Parathyroid adenoma (tissue), 2 donors: ENCODE measurements around the gene CCL15.

ENCODE experiments used
- H2AFZ ChIP-seq: fragments of 300-600 bp; sonication (generic); one replicate; pipeline ENCODE4 v1.7.0; 2017; ENCODE audit warnings: antibody characterized with exemption, mild to moderate bottlenecking
- H3K27ac ChIP-seq: fragments of 300-600 bp; sonication (generic); one replicate; pipeline ENCODE4 v1.7.0; 2017
- H3K27me3 ChIP-seq: fragments of 300-600 bp; sonication (generic); one replicate; pipeline ENCODE4 v1.7.0; 2017; ENCODE audit warnings: low read length; ENCODE audit not compliant: control insufficient read depth, insufficient read depth
- H3K36me3 ChIP-seq: fragments of 300-600 bp; sonication (generic); one replicate; pipeline ENCODE4 v1.7.0; 2017; ENCODE audit warnings: low read length; ENCODE audit not compliant: control insufficient read depth, insufficient read depth
- H3K4me1 ChIP-seq: fragments of 300-600 bp; sonication (generic); one replicate; pipeline ENCODE4 v1.7.0; 2017; ENCODE audit warnings: control low read depth
- H3K4me2 ChIP-seq: fragments of 300-600 bp; sonication (generic); one replicate; pipeline ENCODE4 v1.7.0; 2017; ENCODE audit warnings: low read length
- H3K4me3 ChIP-seq: fragments of 300-600 bp; sonication (generic); one replicate; pipeline ENCODE4 v1.7.0; 2017; ENCODE audit warnings: low read depth, low read length
- H3K79me2 ChIP-seq: fragments of 300-600 bp; sonication (generic); one replicate; pipeline ENCODE4 v1.7.0; 2017; ENCODE audit warnings: control low read depth
- H3K9ac ChIP-seq: fragments of 300-600 bp; sonication (generic); one replicate; pipeline ENCODE4 v1.7.0; 2017; ENCODE audit warnings: mild to moderate bottlenecking
- H3K9me3 ChIP-seq: fragments of 300-600 bp; sonication (generic); one replicate; pipeline ENCODE4 v1.7.0; 2017; ENCODE audit warnings: low read length; ENCODE audit not compliant: control insufficient read depth
- TF ChIP-seq, protein P1 (sequence below): fragments of 300-600 bp; sonication (generic); IDR thresholded peaks from one replicate; pipeline ENCODE4 v1.7.0; 2017; ENCODE audit warnings: antibody characterized with exemption, mild to moderate bottlenecking
- donor health status: primary hyperparathyroidism.

The CCL15 gene

DNA sequence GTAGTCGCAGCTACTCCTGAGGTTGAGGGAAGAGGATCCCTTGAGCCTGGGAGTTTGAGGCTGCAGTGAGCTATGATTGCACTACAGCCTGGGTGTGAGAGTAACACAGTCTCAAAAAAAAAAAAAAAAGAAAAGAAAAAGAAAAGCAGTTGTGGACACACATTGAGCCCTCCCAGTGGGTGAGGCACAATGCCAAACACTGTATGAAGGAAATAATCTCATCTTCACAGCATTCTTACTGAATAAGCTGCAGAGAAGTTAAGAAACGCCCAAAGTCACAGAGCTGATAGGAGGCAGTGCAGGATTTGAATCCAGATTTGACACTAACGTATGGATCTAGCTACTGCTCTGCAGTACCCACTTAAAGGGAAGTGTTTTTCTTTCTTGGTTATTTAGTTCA is 52.0 kb downstream of the CCL15 start:
- no peak overlapping the region for H3K9ac ChIP-seq
- TF ChIP-seq, protein P1, sequence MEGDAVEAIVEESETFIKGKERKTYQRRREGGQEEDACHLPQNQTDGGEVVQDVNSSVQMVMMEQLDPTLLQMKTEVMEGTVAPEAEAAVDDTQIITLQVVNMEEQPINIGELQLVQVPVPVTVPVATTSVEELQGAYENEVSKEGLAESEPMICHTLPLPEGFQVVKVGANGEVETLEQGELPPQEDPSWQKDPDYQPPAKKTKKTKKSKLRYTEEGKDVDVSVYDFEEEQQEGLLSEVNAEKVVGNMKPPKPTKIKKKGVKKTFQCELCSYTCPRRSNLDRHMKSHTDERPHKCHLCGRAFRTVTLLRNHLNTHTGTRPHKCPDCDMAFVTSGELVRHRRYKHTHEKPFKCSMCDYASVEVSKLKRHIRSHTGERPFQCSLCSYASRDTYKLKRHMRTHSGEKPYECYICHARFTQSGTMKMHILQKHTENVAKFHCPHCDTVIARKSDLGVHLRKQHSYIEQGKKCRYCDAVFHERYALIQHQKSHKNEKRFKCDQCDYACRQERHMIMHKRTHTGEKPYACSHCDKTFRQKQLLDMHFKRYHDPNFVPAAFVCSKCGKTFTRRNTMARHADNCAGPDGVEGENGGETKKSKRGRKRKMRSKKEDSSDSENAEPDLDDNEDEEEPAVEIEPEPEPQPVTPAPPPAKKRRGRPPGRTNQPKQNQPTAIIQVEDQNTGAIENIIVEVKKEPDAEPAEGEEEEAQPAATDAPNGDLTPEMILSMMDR: no peak

DNA sequence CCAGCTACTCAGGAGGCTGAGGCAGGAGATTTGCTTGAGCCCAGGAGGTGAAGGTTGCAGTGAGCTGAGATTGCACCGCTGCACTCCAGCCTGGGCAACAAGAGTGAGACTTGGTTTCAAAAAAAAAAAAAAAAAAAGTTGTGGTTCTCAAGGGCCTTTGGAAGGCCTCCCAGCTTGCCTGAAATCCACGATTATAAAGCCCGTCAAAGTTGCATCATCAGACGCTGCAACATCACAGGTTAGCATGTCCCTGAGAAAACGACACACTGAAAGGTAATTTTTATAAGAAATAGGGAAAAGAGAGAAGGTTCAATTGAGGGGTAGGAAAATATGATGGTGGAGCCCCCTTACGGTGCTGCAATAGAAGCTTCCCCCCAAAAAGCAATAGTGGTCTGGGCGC is 53.3 kb downstream of the CCL15 start:
- TF ChIP-seq, protein P1: no peak
- Histone ChIP-seq H3K4me3 (no peak overlapping the region), H3K4me2 (no peak overlapping the region), H3K9me3 (no peaks in the 10 kb centered on the region), H3K27ac (no peak overlapping the region), H3K4me1 (no peaks in the 10 kb centered on the region), H3K27me3 (no peaks in the 10 kb centered on the region), H3K79me2 (no peaks in the 10 kb centered on the region), H2AFZ (no peak overlapping the region), H3K36me3 (no peaks in the 10 kb centered on the region), H3K9ac (no peak overlapping the region)

More for the DNA sequence above, 52.0 kb downstream of the CCL15 start:
- no peak overlapping the region for H3K4me2 ChIP-seq
- H3K4me1 ChIP-seq: no peaks in the 10 kb centered on the region
- H3K27me3 ChIP-seq: no peaks in the 10 kb centered on the region
- H2AFZ ChIP-seq: no peak overlapping the region
- no peaks in the 10 kb centered on the region for H3K9me3 ChIP-seq
- no peak overlapping the region for H3K4me3 ChIP-seq
- no peak overlapping the region for H3K27ac ChIP-seq
- no peaks in the 10 kb centered on the region for H3K79me2 ChIP-seq
- H3K36me3 ChIP-seq: no peaks in the 10 kb centered on the region
